ENCODE measurements around the gene P2RY13.

The P2RY13 gene

DNA sequence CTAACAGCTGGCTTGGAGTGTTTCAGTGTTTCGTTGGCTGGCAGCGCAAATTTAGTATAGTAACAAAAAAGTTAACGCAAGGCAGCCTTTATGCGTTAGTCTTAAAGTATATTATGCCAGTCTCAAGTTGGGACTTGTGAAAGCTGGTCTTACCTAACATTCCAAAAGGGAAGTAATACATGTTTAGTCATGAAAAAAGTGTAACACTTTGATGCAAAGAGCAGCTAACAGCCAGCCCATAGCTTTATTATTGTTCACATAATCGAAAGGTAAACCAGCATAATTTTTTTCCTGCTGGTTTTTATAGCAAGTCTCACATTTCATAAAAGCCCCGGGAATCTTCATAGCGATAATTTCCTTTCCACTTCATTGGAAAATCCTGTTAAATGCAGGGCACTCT, 10.4 kb downstream of the P2RY13 start:
- no peak overlapping the region for H3K9ac ChIP-seq (ENCODE audit: low read depth, low read length, poor library complexity, severe bottlenecking)
- no peaks in the 10 kb centered on the region for H3K9me3 ChIP-seq (ENCODE audit: insufficient read depth, low read depth, low read length)
- no peaks in the 10 kb centered on the region for H3K27me3 ChIP-seq (ENCODE audit: insufficient read depth, low read length, poor library complexity, severe bottlenecking)
- no peaks in the 10 kb centered on the region for H3K9me2 ChIP-seq (replicated peaks; ENCODE audit: low read depth, low read length)
- no peak overlapping the region for H3K4me3 ChIP-seq (ENCODE audit: low read length, poor library complexity, severe bottlenecking)
- no peaks in the 10 kb centered on the region for H3K79me2 ChIP-seq (ENCODE audit: insufficient read depth, low read length)
- H4K20me1 ChIP-seq (ENCODE audit: insufficient read depth, low read length, poor library complexity, severe bottlenecking) = no peaks in the 10 kb centered on the region
- H3K36me3 ChIP-seq (ENCODE audit: insufficient read depth, low read length) = peaks cover 9% of the 10 kb centered on the region; the same call in 1 of the 2 replicates
- H3K4me2 ChIP-seq (ENCODE audit: low read depth, low read length, poor library complexity, severe bottlenecking) = no peak overlapping the region
- H2AFZ ChIP-seq (ENCODE audit: low read length) = no peak overlapping the region
- H3K4me1 ChIP-seq (ENCODE audit: insufficient read depth, low read length, poor library complexity, severe bottlenecking) = peaks cover 4% of the 10 kb centered on the region
- H3F3A ChIP-seq (ENCODE audit: low read depth) = no peaks in the 10 kb centered on the region
- no peak for TF ChIP-seq EZH2phosphoT487 (IDR thresholded peaks at IDR 0.05; ENCODE audit: borderline replicate concordance)
- TF ChIP-seq, protein P1, sequence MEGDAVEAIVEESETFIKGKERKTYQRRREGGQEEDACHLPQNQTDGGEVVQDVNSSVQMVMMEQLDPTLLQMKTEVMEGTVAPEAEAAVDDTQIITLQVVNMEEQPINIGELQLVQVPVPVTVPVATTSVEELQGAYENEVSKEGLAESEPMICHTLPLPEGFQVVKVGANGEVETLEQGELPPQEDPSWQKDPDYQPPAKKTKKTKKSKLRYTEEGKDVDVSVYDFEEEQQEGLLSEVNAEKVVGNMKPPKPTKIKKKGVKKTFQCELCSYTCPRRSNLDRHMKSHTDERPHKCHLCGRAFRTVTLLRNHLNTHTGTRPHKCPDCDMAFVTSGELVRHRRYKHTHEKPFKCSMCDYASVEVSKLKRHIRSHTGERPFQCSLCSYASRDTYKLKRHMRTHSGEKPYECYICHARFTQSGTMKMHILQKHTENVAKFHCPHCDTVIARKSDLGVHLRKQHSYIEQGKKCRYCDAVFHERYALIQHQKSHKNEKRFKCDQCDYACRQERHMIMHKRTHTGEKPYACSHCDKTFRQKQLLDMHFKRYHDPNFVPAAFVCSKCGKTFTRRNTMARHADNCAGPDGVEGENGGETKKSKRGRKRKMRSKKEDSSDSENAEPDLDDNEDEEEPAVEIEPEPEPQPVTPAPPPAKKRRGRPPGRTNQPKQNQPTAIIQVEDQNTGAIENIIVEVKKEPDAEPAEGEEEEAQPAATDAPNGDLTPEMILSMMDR (conservative IDR thresholded peaks at IDR 0.05; ENCODE audit: low read length) = no peak

DNA sequence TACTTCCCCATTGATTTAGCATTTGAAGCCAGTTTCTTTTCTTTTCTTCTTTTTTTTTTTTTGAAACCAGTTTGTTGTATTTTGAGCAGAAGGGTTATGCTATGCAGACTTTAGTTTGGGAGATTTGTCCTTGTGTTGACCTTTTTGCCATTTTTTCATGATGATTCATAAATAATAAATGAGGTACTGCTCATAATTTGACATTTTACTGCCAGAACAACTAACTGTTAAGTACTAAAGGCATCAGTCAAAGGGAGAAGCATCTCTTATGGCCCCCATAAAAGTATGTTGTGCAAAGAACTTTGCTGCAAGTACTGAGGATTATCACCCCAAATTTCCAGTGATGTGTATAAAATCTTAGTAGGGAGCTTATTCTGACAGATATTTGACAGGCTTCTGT, 11.0 kb downstream of the P2RY13 start:
- Histone ChIP-seq H3K4me1 (ENCODE audit: insufficient read depth, low read length, poor library complexity, severe bottlenecking) (peaks cover 4% of the 10 kb centered on the region), H3K9ac (ENCODE audit: low read depth, low read length, poor library complexity, severe bottlenecking) (no peak overlapping the region), H3K36me3 (ENCODE audit: insufficient read depth, low read length) (peaks cover 10% of the 10 kb centered on the region; the same call in 1 of the 2 replicates), H3K4me3 (ENCODE audit: low read length, poor library complexity, severe bottlenecking) (no peak overlapping the region), H4K20me1 (ENCODE audit: insufficient read depth, low read length, poor library complexity, severe bottlenecking) (no peaks in the 10 kb centered on the region), H3K4me2 (ENCODE audit: low read depth, low read length, poor library complexity, severe bottlenecking) (no peak overlapping the region), H3K27me3 (ENCODE audit: insufficient read depth, low read length, poor library complexity, severe bottlenecking) (no peaks in the 10 kb centered on the region), H3K9me3 (ENCODE audit: insufficient read depth, low read depth, low read length) (no peaks in the 10 kb centered on the region), H3K9me2 (replicated peaks; ENCODE audit: low read depth, low read length) (no peaks in the 10 kb centered on the region), H3F3A (ENCODE audit: low read depth) (no peaks in the 10 kb centered on the region), H3K79me2 (ENCODE audit: insufficient read depth, low read length) (no peaks in the 10 kb centered on the region), H2AFZ (ENCODE audit: low read length) (no peak overlapping the region)
- no peak for TF ChIP-seq EZH2phosphoT487 (IDR thresholded peaks at IDR 0.05; ENCODE audit: borderline replicate concordance)
- TF ChIP-seq, protein P1 (conservative IDR thresholded peaks at IDR 0.05; ENCODE audit: low read length) = no peak

DNA sequence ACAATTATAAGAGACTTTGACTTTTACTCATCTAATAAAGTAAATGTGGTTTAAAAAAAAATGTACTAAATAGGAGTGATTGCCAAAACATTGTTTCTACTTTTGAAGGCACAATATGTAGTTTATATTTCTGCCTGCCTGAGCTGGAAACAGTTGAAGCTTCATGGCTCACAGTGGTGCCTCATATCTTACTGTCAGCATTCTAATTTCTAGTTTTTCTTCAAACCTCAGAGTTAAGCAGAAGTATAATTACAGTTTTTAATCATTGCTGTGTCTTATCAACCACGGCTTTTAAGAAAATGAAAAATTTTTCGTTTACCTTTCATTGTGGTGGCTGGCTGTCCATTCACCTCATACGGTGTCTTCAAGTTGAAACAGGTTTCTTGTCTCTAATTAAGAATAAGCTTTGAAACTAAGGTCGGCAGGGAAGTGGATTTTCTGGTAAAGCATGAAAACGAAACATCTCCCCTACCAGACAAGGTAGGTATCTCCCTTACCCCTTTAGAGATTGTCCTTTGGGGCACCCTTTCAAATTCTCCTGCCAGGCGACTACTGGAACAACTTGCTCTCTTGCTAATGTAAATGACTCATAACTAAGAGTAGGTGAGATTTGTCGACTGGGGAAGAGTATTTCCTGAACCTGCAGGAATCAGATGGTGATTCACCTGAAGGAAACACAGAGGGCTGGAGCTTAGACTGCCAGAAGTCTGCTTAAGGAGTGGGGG, 12.9 kb downstream of the P2RY13 start, which contains the start of gene GPR87:
Gene GPR87 (minus strand): TSS at position 554 of the 725 bp plus-strand sequence. CDS start 16,720 bp downstream, outside the sequence.
- Histone ChIP-seq H3K4me3 (ENCODE audit: low read length, poor library complexity, severe bottlenecking) (no peak within 1 kb of the TSS), H3K36me3 (ENCODE audit: insufficient read depth, low read length) (peaks cover 10% of the 10 kb centered on the region; the same call in 1 of the 2 replicates), H3K79me2 (ENCODE audit: insufficient read depth, low read length) (no peaks in the 10 kb centered on the region), H3F3A (ENCODE audit: low read depth) (no peaks in the 10 kb centered on the region), H3K4me2 (ENCODE audit: low read depth, low read length, poor library complexity, severe bottlenecking) (no peak within 1 kb of the TSS), H3K9me3 (ENCODE audit: insufficient read depth, low read depth, low read length) (no peaks in the 10 kb centered on the region), H3K27me3 (ENCODE audit: insufficient read depth, low read length, poor library complexity, severe bottlenecking) (no peaks in the 10 kb centered on the region), H3K9me2 (replicated peaks; ENCODE audit: low read depth, low read length) (no peaks in the 10 kb centered on the region), H3K4me1 (ENCODE audit: insufficient read depth, low read length, poor library complexity, severe bottlenecking) (peaks cover 4% of the 10 kb centered on the region), H2AFZ (ENCODE audit: low read length) (no peak within 1 kb of the TSS), H4K20me1 (ENCODE audit: insufficient read depth, low read length, poor library complexity, severe bottlenecking) (no peaks in the 10 kb centered on the region), H3K9ac (ENCODE audit: low read depth, low read length, poor library complexity, severe bottlenecking) (no peak within 1 kb of the TSS)
- TF ChIP-seq EZH2phosphoT487 (IDR thresholded peaks at IDR 0.05; ENCODE audit: borderline replicate concordance) = no peak
- TF ChIP-seq, protein P1 (conservative IDR thresholded peaks at IDR 0.05; ENCODE audit: low read length) = no peak
